Sigmoid colon (tissue), 7 donors: ENCODE measurements around the gene SUMO2. TPM values are rescaled to one million over a fixed set of nuclear protein-coding genes. Genes with fewer than 3 reads are reported as not detected.

Experiments
- DNase-seq: peaks from one replicate; pipeline ENCODE4 v3.0.0-alpha.2; 2019
- H3K27ac ChIP-seq, 4 donors: fragments of 200-600 bp; sonication (generic); one replicate each; pipeline ENCODE4 v1.5.1; 2016 to 2019; ENCODE audit warnings: mild to moderate bottlenecking in 1 of 4
- H3K27me3 ChIP-seq, 3 donors: fragments of 200-600 bp; sonication (generic); one replicate each; pipeline ENCODE4 v1.5.1; 2019; ENCODE audit warnings: mild to moderate bottlenecking in 1 of 3
- H3K36me3 ChIP-seq, 4 donors: fragments of 200-600 bp; sonication (generic); one replicate each; pipeline ENCODE4 v1.5.1; 2016 to 2019
- H3K4me1 ChIP-seq, 4 donors: fragments of 200-600 bp; sonication (generic); one replicate each; pipeline ENCODE4 v1.5.1; 2017 to 2019
- H3K4me3 ChIP-seq, 4 donors: fragments of 200-600 bp; sonication (generic); one replicate each; pipeline ENCODE4 v1.5.1; 2017 to 2019; ENCODE audit warnings: mild to moderate bottlenecking in 2 of 4, moderate library complexity in 1 of 4
- H3K9me3 ChIP-seq, 4 donors: fragments of 200-600 bp in 3 of 4; sonication (generic) in 3 of 4; one replicate each; pipeline versions ENCODE4 v1.5.1 to v1.6.1; 2013 to 2019
- CTCF ChIP-seq, 4 experiments: fragments of 450-650 bp in 3 of 4; fragments of 200-600 bp in 1 of 4; IDR thresholded peaks; one replicate each; pipeline ENCODE4 v1.5.1; 2016 to 2019; ENCODE audit warnings: antibody characterized with exemption in 4 of 4, mild to moderate bottlenecking in 3 of 4, moderate library complexity in 2 of 4
- EP300 ChIP-seq, 4 donors: sonication (generic); formaldehyde crosslinking; IDR thresholded peaks; one replicate each; pipeline ENCODE4 v1.6.1; 2017; ENCODE audit warnings: antibody characterized with exemption in 4 of 4
- POLR2A ChIP-seq, 2 donors: fragments of 450-650 bp; IDR thresholded peaks; one replicate each; pipeline ENCODE4 v1.6.1; 2016; ENCODE audit warnings: antibody characterized with exemption in 2 of 2, mild to moderate bottlenecking in 2 of 2, moderate library complexity in 2 of 2
- POLR2AphosphoS5 ChIP-seq, 4 donors: sonication (generic); formaldehyde crosslinking; IDR thresholded peaks; one replicate each; pipeline ENCODE4 v1.6.1; 2017; ENCODE audit warnings: antibody characterized with exemption in 4 of 4
- WGBS, 2 donors: extraction: QIAGEN DNeasy Blood & Tissue Kit; methylation state at CpG; one replicate each; pipeline ENCODE4 v1.1.7; 2013; 5-methylcytosine and 5-hydroxymethylcytosine counted together
- intact Hi-C: fragments of 100-400 bp; cut with DNase I; formaldehyde crosslinking; loops from one replicate; pipeline ENCODE4 v1.15.1; 2023
- polyA plus RNA-seq, 3 donors: library from polyadenylated mRNA; stranded (reverse); fragments of 200-250 nt; gene quantifications; one replicate each; pipeline ENCODE4 v1.2.3, GENCODE V29; 2013
- total RNA-seq, 4 donors: library from RNA; depleted of rRNA; stranded (reverse); fragments of >200 nt; gene quantifications; one replicate each; pipeline ENCODE4 v1.1.0, GENCODE V29; 2016
- donor health status: healthy with polysubstance abuse.
- donor health status: Bipolar disorder and iron deficiency.
- donor health status: healthy.

SUMO2 gene
- total and polyA plus RNA-seq, 7 donors, result 63.0 to 130 (median 97.4) TPM

DNA sequence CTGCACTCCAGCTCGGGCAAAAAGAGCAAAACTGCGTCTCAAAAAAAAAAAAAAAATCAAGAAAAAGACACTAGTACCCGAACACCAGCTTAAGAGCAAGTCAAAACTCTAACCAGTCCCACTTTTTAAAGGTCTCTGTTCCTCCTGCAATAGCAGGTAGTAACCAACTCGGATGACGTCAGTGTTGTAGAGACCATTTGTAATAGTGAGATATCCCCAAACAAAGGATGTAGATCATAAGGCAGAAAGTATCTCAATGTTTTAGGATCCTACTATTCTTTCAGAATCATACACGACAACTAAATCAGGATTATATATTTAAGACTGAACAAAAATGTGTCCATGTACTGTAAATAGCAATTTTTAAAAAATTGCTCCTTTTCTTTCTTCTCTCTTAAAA lies 30.8 kb downstream of the SUMO2 start:
- no peak for TF ChIP-seq POLR2AphosphoS5 (IDR thresholded peaks at IDR 0.05)
- TF ChIP-seq POLR2A (IDR thresholded peaks at IDR 0.05), result no peak
- no peak for TF ChIP-seq EP300 (IDR thresholded peaks at IDR 0.05)
- TF ChIP-seq CTCF (IDR thresholded peaks at IDR 0.05), result no peak
- no peak overlapping the region for H3K4me3 ChIP-seq
- H3K36me3 ChIP-seq, result peaks cover 0 to 14% (median 2%) of the 10 kb centered on the region in 4 donors
- no peaks in the 10 kb centered on the region for H3K9me3 ChIP-seq
- WGBS, 2 donors, result 89 to 92% methylated on average over 6 of the region's 6 CpGs
- no peak overlapping the region for H3K27ac ChIP-seq
- H3K4me1 ChIP-seq, result peaks cover 5 to 19% (median 14%) of the 10 kb centered on the region in 4 donors
- DNase-seq, result no peak
- intact Hi-C loops, result no loop called here
- no peaks in the 10 kb centered on the region for H3K27me3 ChIP-seq

- H3K4me3 ChIP-seq, result no peak overlapping the region
- H3K36me3 ChIP-seq, result peaks cover 0 to 38% (median 5%) of the 10 kb centered on the region in 4 donors
- intact Hi-C loops, result no loop called here
- peaks cover 0 to 4% (median 2%) of the 10 kb centered on the region in 4 donors for H3K4me1 ChIP-seq
- no peaks in the 10 kb centered on the region for H3K27me3 ChIP-seq
- no peaks in the 10 kb centered on the region for H3K9me3 ChIP-seq
- 42 to 78% methylated on average over 6 of the region's 6 CpGs for WGBS, 2 donors
- TF ChIP-seq EP300 (IDR thresholded peaks at IDR 0.05), result no peak
- no peak for TF ChIP-seq POLR2A (IDR thresholded peaks at IDR 0.05)
- TF ChIP-seq CTCF (IDR thresholded peaks at IDR 0.05), result no peak
- no peak for TF ChIP-seq POLR2AphosphoS5 (IDR thresholded peaks at IDR 0.05)
- no peak overlapping the region for H3K27ac ChIP-seq
- DNase-seq, result no peak
These were observed 34.7 kb downstream of the SUMO2 start for GRCh38 chr17:75147878-75148546.

DNA sequence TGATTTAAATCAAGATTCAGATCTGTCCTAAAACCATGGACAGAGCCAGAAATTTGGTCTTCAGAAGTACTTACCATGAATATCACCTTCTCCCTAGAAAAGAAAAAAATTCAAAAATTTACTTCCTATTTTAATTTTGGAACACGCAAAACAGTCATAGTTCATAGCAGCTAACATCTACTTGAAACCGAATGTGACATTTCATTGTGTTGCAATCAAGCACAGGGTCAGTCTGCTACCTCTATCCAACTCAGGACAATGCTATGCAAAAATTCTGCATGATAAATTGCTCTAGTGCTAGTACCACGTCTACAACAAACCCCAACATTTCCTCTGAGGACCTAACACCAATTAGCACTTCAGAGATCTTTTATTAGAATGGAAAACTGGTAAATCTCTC lies 36.2 kb downstream of the SUMO2 start:
- WGBS, 2 donors, result 87 to 92% methylated on average over 3 of the region's 3 CpGs
- no peaks in the 10 kb centered on the region for H3K27me3 ChIP-seq
- intact Hi-C loops, result no loop called here
- no peak for DNase-seq
- H3K36me3 ChIP-seq, result peaks cover 0 to 38% (median 5%) of the 10 kb centered on the region in 4 donors
- no peak overlapping the region for H3K4me3 ChIP-seq
- H3K4me1 ChIP-seq, result no peaks in the 10 kb centered on the region
- H3K9me3 ChIP-seq, result no peaks in the 10 kb centered on the region
- H3K27ac ChIP-seq, result no peak overlapping the region
- TF ChIP-seq CTCF (IDR thresholded peaks at IDR 0.05) (no peak), EP300 (IDR thresholded peaks at IDR 0.05) (no peak), POLR2AphosphoS5 (IDR thresholded peaks at IDR 0.05) (no peak), POLR2A (IDR thresholded peaks at IDR 0.05) (no peak)

GRCh38 chr17:75144816-75145512 lies 37.8 kb downstream of the SUMO2 start:
- no peaks in the 10 kb centered on the region for H3K27me3 ChIP-seq
- WGBS, 2 donors, result 91 to 93% methylated on average over 11 of the region's 11 CpGs
- intact Hi-C loops, result no loop called here
- TF ChIP-seq POLR2A (IDR thresholded peaks at IDR 0.05) (no peak), EP300 (IDR thresholded peaks at IDR 0.05) (no peak), POLR2AphosphoS5 (IDR thresholded peaks at IDR 0.05) (no peak), CTCF (IDR thresholded peaks at IDR 0.05) (no peak)
- no peaks in the 10 kb centered on the region for H3K4me1 ChIP-seq
- no peak for DNase-seq
- H3K27ac ChIP-seq, result no peak overlapping the region
- peaks cover 0 to 38% (median 5%) of the 10 kb centered on the region in 4 donors for H3K36me3 ChIP-seq
- no peaks in the 10 kb centered on the region for H3K9me3 ChIP-seq
- no peak overlapping the region for H3K4me3 ChIP-seq
